Measurements from ENCODE around the gene DRAM1.

GRCh38 chr12:101878243-101878821, 952 bp downstream of the DRAM1 start:
- TF ChIP-seq ZNF512 (CRISPR knock-in tag; IDR thresholded peaks at IDR 0.05; ENCODE audit: borderline replicate concordance) (no peak), MAX (CRISPR knock-in tag; IDR thresholded peaks at IDR 0.05) (no peak), FOXK1 (CRISPR knock-in tag; IDR thresholded peaks at IDR 0.05) (no peak), CTCF (IDR thresholded peaks at IDR 0.05) (no peak)

Measured in WTC11 (cell line).